IPS-20b (cell line): ENCODE data around the gene GTPBP10.
"Not testable (repeated sequence)": the region's sequence is repeated elsewhere in the genome, so short reads cannot be mapped to it uniquely, and the experiment has no call there.

Experiments used
- H3K27ac ChIP-seq: one replicate; pipeline ENCODE4 v1.5.1; 2013; ENCODE audit warnings: low read length
- H3K27me3 ChIP-seq: 2 replicates; pipeline ENCODE4 v1.6.1; 2013; ENCODE audit warnings: mild to moderate bottlenecking, low read length, inconsistent platforms; ENCODE audit not compliant: insufficient read depth
- H3K36me3 ChIP-seq: 2 replicates; pipeline ENCODE4 v1.6.1; 2013; ENCODE audit warnings: low read depth, mild to moderate bottlenecking, inconsistent platforms, low read length, moderate library complexity; ENCODE audit not compliant: insufficient read depth
- H3K4me1 ChIP-seq: 2 replicates; pipeline ENCODE4 v1.6.1; 2013; ENCODE audit warnings: mild to moderate bottlenecking, control low read depth, inconsistent platforms, low read length, moderate library complexity; ENCODE audit not compliant: insufficient read depth
- H3K4me3 ChIP-seq: 2 replicates; pipeline ENCODE4 v1.5.1; 2013; ENCODE audit warnings: mild to moderate bottlenecking, low read length, inconsistent platforms
- H3K9ac ChIP-seq: 2 replicates; pipeline ENCODE4 v1.6.1; 2013; ENCODE audit warnings: low read depth, mild to moderate bottlenecking, inconsistent platforms, low read length, moderate library complexity
- H3K9me3 ChIP-seq: 2 replicates; pipeline ENCODE4 v1.6.1; 2013; ENCODE audit warnings: mild to moderate bottlenecking, low read depth, low read length, inconsistent platforms; ENCODE audit not compliant: insufficient read depth

Gene GTPBP10

DNA sequence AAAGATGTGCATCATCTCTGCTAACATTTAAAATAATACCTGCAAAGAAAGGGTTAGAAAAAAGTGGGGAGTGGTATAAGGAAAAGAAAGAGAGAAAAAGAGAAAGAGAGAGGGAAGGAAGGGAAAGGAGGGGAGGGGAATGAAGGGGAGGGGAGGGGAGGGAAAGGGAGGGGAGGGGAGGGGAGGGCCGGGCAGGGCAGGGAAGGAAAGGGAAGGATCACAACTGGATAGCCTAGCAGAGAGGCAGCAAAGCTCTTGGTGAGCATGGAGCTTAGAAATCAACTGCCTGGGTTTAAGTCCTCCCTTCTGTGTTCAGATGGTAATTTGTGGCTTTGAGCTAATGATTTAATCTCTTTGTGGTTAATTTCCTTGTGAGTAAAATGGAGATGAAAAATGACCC is 20.0 kb upstream of the GTPBP10 start:
- Histone ChIP-seq H3K36me3 (no peaks in the 10 kb centered on the region), H3K9ac (no peak overlapping the region), H3K9me3 (no peaks in the 10 kb centered on the region), H3K4me1 (no peaks in the 10 kb centered on the region), H3K4me3 (no peak overlapping the region), H3K27ac (no peak overlapping the region), H3K27me3 (peaks cover 25% of the 10 kb centered on the region)

DNA sequence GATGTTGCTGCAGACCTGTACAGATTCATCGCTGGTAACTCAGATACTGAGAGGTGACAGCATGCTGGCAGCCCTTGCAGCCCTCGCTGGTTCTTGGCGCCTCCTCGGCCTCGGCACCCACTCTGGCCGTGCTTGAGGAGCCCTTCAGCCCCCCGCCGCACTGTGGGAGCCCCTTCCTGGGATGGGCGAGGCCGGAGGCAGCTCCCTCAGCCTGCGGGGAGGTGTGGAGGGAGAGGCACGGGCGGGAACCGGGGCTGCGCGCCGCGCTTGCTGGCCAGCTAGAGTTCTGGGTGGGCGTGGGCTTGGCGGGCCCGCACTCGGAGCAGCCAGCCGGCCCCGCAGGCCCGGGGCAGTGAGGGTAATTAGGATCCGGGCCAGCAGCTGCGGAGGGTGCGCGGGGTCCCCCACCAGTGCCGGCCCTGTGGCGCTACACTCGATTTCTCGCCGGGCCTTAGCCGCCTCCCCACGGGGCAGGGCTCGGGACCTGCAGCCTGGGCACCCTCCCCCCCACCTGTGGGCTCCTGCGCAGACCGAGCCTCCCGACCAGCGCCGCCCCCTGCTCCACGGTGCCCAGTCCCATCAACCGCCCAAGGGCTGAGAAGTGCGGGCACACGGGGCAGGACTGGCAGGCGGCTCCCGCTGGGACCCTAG is 12.2 kb upstream of the GTPBP10 start:
- Histone ChIP-seq H3K9me3 (no peaks in the 10 kb centered on the region), H3K9ac (no peak overlapping the region), H3K27me3 (no peaks in the 10 kb centered on the region), H3K36me3 (no peaks in the 10 kb centered on the region), H3K27ac (no peak overlapping the region), H3K4me1 (0 out of 2 replicates have a peak, but pooled peaks cover 3% of the 10 kb centered on the region), H3K4me3 (no peak overlapping the region)

GRCh38 chr7:90334926-90335325 is 11.6 kb upstream of the GTPBP10 start:
- H3K4me1 ChIP-seq, H3K9ac ChIP-seq, H3K27ac ChIP-seq, H3K9me3 ChIP-seq, H3K36me3 ChIP-seq, H3K27me3 ChIP-seq, H3K4me3 ChIP-seq: not testable (repeated sequence)

DNA sequence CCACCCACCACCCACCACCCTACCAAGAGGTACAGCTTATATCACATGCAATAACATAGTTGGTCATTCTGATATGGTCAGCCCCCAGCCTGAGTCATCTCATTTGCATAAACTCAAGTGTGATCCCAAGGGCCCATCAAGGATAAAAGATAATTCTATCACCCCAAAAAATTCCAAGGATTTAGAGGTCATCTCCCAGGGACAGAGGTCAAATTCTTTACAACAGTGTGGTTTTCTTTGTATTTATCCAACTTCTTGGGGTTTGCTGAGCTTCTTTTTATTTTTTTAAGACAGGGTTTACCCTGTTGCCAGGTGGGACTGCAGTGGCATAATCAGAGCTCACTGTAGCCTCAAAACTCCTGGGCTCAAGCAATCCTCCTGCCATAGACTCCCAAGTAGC is 9.4 kb upstream of the GTPBP10 start:
- H3K27me3 ChIP-seq: no peaks in the 10 kb centered on the region
- H3K4me1 ChIP-seq: 0 out of 2 replicates have a peak, but pooled peaks cover 2% of the 10 kb centered on the region
- no peak overlapping the region for H3K27ac ChIP-seq
- H3K4me3 ChIP-seq: no peak overlapping the region
- H3K36me3 ChIP-seq: no peaks in the 10 kb centered on the region
- H3K9ac ChIP-seq: no peak overlapping the region
- H3K9me3 ChIP-seq: no peaks in the 10 kb centered on the region

DNA sequence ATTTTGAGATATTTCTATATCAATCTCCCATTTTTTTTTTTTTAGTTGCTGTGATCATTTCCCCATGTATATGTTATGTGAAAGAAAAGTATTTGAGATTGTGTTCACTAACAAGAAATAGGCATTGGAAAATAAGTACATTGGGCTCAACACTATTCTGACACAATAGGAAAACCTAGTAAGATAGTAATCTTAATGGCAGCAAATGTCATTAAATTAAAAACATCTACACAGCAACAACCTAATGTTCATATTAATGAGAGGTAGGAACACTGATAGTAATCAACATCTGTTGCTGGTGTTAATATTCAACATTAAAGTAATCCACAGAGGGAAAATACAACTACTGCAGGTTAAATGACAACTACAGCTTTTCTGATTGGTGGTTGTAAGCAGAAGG is 1.5 kb upstream of the GTPBP10 start:
- H3K9ac ChIP-seq: no peak overlapping the region
- no peaks in the 10 kb centered on the region for H3K36me3 ChIP-seq
- H3K4me3 ChIP-seq: peak overlapping the region; percentile 99; the same call in 1 of the 2 replicates
- no peaks in the 10 kb centered on the region for H3K9me3 ChIP-seq
- H3K27ac ChIP-seq: no peak overlapping the region
- no peaks in the 10 kb centered on the region for H3K4me1 ChIP-seq
- no peaks in the 10 kb centered on the region for H3K27me3 ChIP-seq

- peak overlapping the region; percentile 99 for H3K4me3 ChIP-seq
- H3K36me3 ChIP-seq: no peaks in the 10 kb centered on the region
- H3K4me1 ChIP-seq: no peaks in the 10 kb centered on the region
- peak overlapping the region; percentile 96 for H3K9ac ChIP-seq
- H3K27me3 ChIP-seq: no peaks in the 10 kb centered on the region
- H3K9me3 ChIP-seq: no peaks in the 10 kb centered on the region
- H3K27ac ChIP-seq: peak overlapping the region; percentile 35
Measured at GRCh38 chr7:90345595-90346335, 751 bp upstream of the GTPBP10 start.

- Histone ChIP-seq H3K9me3 (no peaks in the 10 kb centered on the region), H3K36me3 (no peaks in the 10 kb centered on the region), H3K27ac (no peak overlapping the region), H3K4me1 (no peaks in the 10 kb centered on the region), H3K9ac (peak overlapping the region; percentile 96; the same call in 1 of the 2 replicates), H3K27me3 (no peaks in the 10 kb centered on the region), H3K4me3 (peak overlapping the region; percentile 99)
Measured at GRCh38 chr7:90347759-90348158, 1.2 kb downstream of the GTPBP10 start.

- no peaks in the 10 kb centered on the region for H3K27me3 ChIP-seq
- no peaks in the 10 kb centered on the region for H3K9me3 ChIP-seq
- no peak overlapping the region for H3K9ac ChIP-seq
- no peak overlapping the region for H3K27ac ChIP-seq
- no peak overlapping the region for H3K4me3 ChIP-seq
- H3K4me1 ChIP-seq: no peaks in the 10 kb centered on the region
- H3K36me3 ChIP-seq: peaks cover 10% of the 10 kb centered on the region
Measured at GRCh38 chr7:90349305-90349704, 2.8 kb downstream of the GTPBP10 start.

DNA sequence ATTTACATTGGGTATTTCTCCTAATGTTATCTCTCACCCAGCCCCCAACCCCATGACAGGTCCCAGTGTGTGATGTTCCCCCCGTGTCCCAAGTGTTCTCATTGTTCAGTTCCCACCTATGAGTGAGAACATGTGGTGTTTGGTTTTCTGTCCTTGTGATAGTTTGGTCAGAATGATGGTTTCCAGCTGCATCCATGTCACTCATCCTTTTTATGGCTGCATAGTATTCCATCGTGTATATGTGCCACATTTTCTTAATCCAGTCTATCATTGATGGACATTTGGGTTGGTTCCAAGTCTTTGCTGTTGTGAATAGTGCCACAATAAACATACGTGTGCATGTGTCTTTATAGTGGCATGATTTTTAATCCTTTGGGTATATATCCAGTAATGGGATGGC is 3.5 kb downstream of the GTPBP10 start:
- H3K27ac ChIP-seq, H3K9ac ChIP-seq, H3K9me3 ChIP-seq, H3K4me1 ChIP-seq, H3K27me3 ChIP-seq, H3K4me3 ChIP-seq: not testable (repeated sequence)
- H3K36me3 ChIP-seq: peaks cover 15% of the 10 kb centered on the region

- H3K36me3 ChIP-seq: peaks cover 32% of the 10 kb centered on the region
- H3K27ac ChIP-seq: no peak overlapping the region
Measured at GRCh38 chr7:90351987-90352386, 5.5 kb downstream of the GTPBP10 start.

DNA sequence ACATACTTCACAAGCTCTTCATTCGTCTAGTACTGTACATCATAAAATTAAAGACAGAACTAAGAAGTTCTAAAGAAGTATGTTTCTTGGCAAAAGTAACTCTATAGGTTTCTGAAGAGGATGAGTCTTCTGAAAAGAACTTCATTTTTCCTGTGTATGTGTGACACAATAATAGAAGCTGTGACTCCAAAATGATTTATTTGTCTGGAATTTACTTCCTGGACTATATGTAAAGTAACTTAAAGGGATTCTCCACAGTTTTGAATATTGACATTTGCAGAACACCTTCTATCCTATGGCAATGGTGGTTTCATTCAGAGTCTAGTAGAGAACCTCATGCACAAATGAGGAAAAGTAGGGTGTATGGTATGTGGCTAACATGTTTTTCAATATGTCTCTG is 36.9 kb downstream of the GTPBP10 start:
- Histone ChIP-seq H3K36me3 (peaks cover 64% of the 10 kb centered on the region), H3K27ac (no peak overlapping the region), H3K9me3 (no peaks in the 10 kb centered on the region), H3K4me3 (no peak overlapping the region), H3K9ac (no peak overlapping the region), H3K27me3 (no peaks in the 10 kb centered on the region), H3K4me1 (no peaks in the 10 kb centered on the region)

More at GRCh38 chr7:90351987-90352386, 5.5 kb downstream of the GTPBP10 start:
- H3K9ac ChIP-seq: no peak overlapping the region
- no peaks in the 10 kb centered on the region for H3K9me3 ChIP-seq
- no peak overlapping the region for H3K4me3 ChIP-seq
- H3K27me3 ChIP-seq: no peaks in the 10 kb centered on the region
- H3K4me1 ChIP-seq: no peaks in the 10 kb centered on the region

GRCh38 chr7:90383861-90384260 is 37.3 kb downstream of the GTPBP10 start:
- Histone ChIP-seq H3K9ac (no peak overlapping the region), H3K4me1 (no peaks in the 10 kb centered on the region), H3K4me3 (no peak overlapping the region)

More at GRCh38 chr7:90383861-90384260, 37.3 kb downstream of the GTPBP10 start:
- Histone ChIP-seq H3K9me3 (no peaks in the 10 kb centered on the region), H3K36me3 (peaks cover 60% of the 10 kb centered on the region), H3K27ac (no peak overlapping the region), H3K27me3 (no peaks in the 10 kb centered on the region)
